Neural progenitor cell (in vitro differentiated cells): ENCODE measurements around the gene SAMD4B. TPM values are rescaled to one million over a fixed set of nuclear protein-coding genes. Genes with fewer than 3 reads are reported as not detected.

Source experiments
- DNase-seq: peaks from one replicate; pipeline ENCODE4 v3.0.0-alpha.2; 2016; ENCODE audit warnings: low spot score
- H2AFZ ChIP-seq: fragments of 200-600 bp; sonication (generic); replicated peaks from 2 replicates; pipeline ENCODE4 v1.6.1; 2016; ENCODE audit warnings: antibody characterized with exemption
- H3F3A ChIP-seq: fragments of 200-600 bp; sonication (generic); 2 replicates; pipeline ENCODE4 v1.6.1; 2016; ENCODE audit warnings: antibody characterized with exemption, low read depth
- H3K27ac ChIP-seq: fragments of 200-600 bp; sonication (generic); 2 replicates; pipeline ENCODE4 v1.5.1; 2016; ENCODE audit warnings: mild to moderate bottlenecking
- H3K27me3 ChIP-seq: fragments of 200-600 bp; sonication (generic); 2 replicates; pipeline ENCODE4 v1.6.1; 2016; ENCODE audit warnings: mild to moderate bottlenecking, moderate library complexity
- H3K36me3 ChIP-seq: fragments of 200-600 bp; sonication (generic); 2 replicates; pipeline ENCODE4 v1.5.1; 2016
- H3K4me1 ChIP-seq: fragments of 200-600 bp; sonication (generic); 2 replicates; pipeline ENCODE4 v1.6.1; 2016; ENCODE audit warnings: mixed run types
- H3K4me2 ChIP-seq: fragments of 200-600 bp; sonication (generic); 2 replicates; pipeline ENCODE4 v1.6.1; 2016
- H3K4me3 ChIP-seq: fragments of 200-600 bp; sonication (generic); 2 replicates; pipeline ENCODE4 v1.5.1; 2016
- H3K79me2 ChIP-seq: fragments of 200-600 bp; sonication (generic); 2 replicates; pipeline ENCODE4 v1.6.1; 2016; ENCODE audit warnings: low read depth
- H3K9ac ChIP-seq: fragments of 200-600 bp; sonication (generic); 2 replicates; pipeline ENCODE4 v1.6.1; 2016
- H3K9me3 ChIP-seq: fragments of 200-600 bp; sonication (generic); 2 replicates; pipeline ENCODE4 v1.5.1; 2016; ENCODE audit warnings: low read depth
- H4K20me1 ChIP-seq: fragments of 200-600 bp; sonication (generic); 2 replicates; pipeline ENCODE4 v1.6.1; 2016; ENCODE audit warnings: low read depth
- H3K27ac Mint-ChIP-seq: 3 replicates; pipeline ENCODE4 v1.8.0; 2021; ENCODE audit warnings: mixed read lengths
- H3K27me3 Mint-ChIP-seq: 2 replicates; pipeline ENCODE4 v1.8.0; 2022; ENCODE audit warnings: low read depth, mild to moderate bottlenecking, inconsistent platforms, moderate library complexity, mixed read lengths; ENCODE audit not compliant: insufficient read depth
- H3K36me3 Mint-ChIP-seq: 3 replicates; pipeline ENCODE4 v1.8.0; 2021; ENCODE audit warnings: mixed read lengths
- H3K4me1 Mint-ChIP-seq: 3 replicates; pipeline ENCODE4 v1.8.0; 2021; ENCODE audit warnings: mixed read lengths
- H3K4me3 Mint-ChIP-seq: 3 replicates; pipeline ENCODE4 v1.8.0; 2021; ENCODE audit warnings: mild to moderate bottlenecking, moderate library complexity, mixed read lengths
- H3K9me3 Mint-ChIP-seq: 3 replicates; pipeline ENCODE4 v1.8.0; 2020; ENCODE audit warnings: mixed read lengths
- CTCF ChIP-seq: fragments of 200-600 bp; sonication (generic); IDR thresholded peaks from 2 replicates; pipeline ENCODE4 v1.5.1; 2017; ENCODE audit warnings: antibody characterized with exemption, mild to moderate bottlenecking
- EZH2 ChIP-seq: fragments of 200-600 bp; sonication (generic); IDR thresholded peaks from 2 replicates; pipeline ENCODE4 v1.6.1; 2017; ENCODE audit warnings: antibody characterized with exemption, mild to moderate bottlenecking, moderate library complexity
- EZH2phosphoT487 ChIP-seq: fragments of 200-600 bp; sonication (generic); IDR thresholded peaks from 2 replicates; pipeline ENCODE4 v1.6.1; 2017; ENCODE audit warnings: antibody characterized with exemption
- total RNA-seq: library from RNA; depleted of rRNA; stranded (reverse); fragments of >200 nt; gene quantifications from 2 replicates; pipeline ENCODE4 v1.2.3, GENCODE V29; 2015; ENCODE audit warnings: low replicate concordance

The SAMD4B gene
- total RNA-seq, 1 donor from 2014 or later = 32.8 TPM

- Histone ChIP-seq H3K9ac (no peak overlapping the region), H3K36me3 (no peaks in the 10 kb centered on the region), H3K9me3 (no peaks in the 10 kb centered on the region), H3K4me1 (no peaks in the 10 kb centered on the region), H4K20me1 (no peaks in the 10 kb centered on the region), H3K4me2 (no peak overlapping the region), H3K79me2 (no peaks in the 10 kb centered on the region), H3F3A (no peaks in the 10 kb centered on the region), H2AFZ (no peak overlapping the region), H3K27ac (no peak overlapping the region), H3K4me3 (no peak overlapping the region), H3K27me3 (peaks cover 31% of the 10 kb centered on the region)
- Mint-ChIP-seq H3K27me3 (peaks cover 16% of the 10 kb centered on the region), H3K4me3 (no peak overlapping the region), H3K4me1 (no peaks in the 10 kb centered on the region), H3K9me3 (no peaks in the 10 kb centered on the region), H3K27ac (no peak overlapping the region), H3K36me3 (no peaks in the 10 kb centered on the region)
- TF ChIP-seq CTCF (no peak), EZH2phosphoT487 (no peak), EZH2 (no peak)
- no peak for DNase-seq
Measured at GRCh38 chr19:39296906-39297305, 45.3 kb upstream of the SAMD4B start.

- Mint-ChIP-seq H3K27me3 (peaks cover 13% of the 10 kb centered on the region), H3K4me1 (peaks cover 1% of the 10 kb centered on the region), H3K36me3 (no peaks in the 10 kb centered on the region), H3K9me3 (no peaks in the 10 kb centered on the region), H3K4me3 (no peak overlapping the region), H3K27ac (no peak overlapping the region)
- Histone ChIP-seq H4K20me1 (no peaks in the 10 kb centered on the region), H3K36me3 (no peaks in the 10 kb centered on the region), H3K27me3 (peaks cover 27% of the 10 kb centered on the region), H3K27ac (no peak overlapping the region), H3K9ac (no peak overlapping the region), H3F3A (no peaks in the 10 kb centered on the region), H2AFZ (no peak overlapping the region), H3K4me3 (no peak overlapping the region), H3K9me3 (no peaks in the 10 kb centered on the region), H3K4me1 (no peaks in the 10 kb centered on the region), H3K79me2 (no peaks in the 10 kb centered on the region), H3K4me2 (no peak overlapping the region)
- DNase-seq = no peak
- no peak for TF ChIP-seq EZH2
- no peak for TF ChIP-seq EZH2phosphoT487
Measured at GRCh38 chr19:39297931-39298634, 44.1 kb upstream of the SAMD4B start.

- no peak for DNase-seq
- H3K27me3 Mint-ChIP-seq = peaks cover 14% of the 10 kb centered on the region
- TF ChIP-seq EZH2 (no peak), EZH2phosphoT487 (no peak), CTCF (no peak)
- no peak overlapping the region for H3K27ac Mint-ChIP-seq
- no peaks in the 10 kb centered on the region for H3K4me1 ChIP-seq
- no peak overlapping the region for H3K4me3 Mint-ChIP-seq
- H3F3A ChIP-seq = no peaks in the 10 kb centered on the region
- H3K4me3 ChIP-seq = no peak overlapping the region
- H3K9me3 ChIP-seq = no peaks in the 10 kb centered on the region
- no peak overlapping the region for H3K4me2 ChIP-seq
- no peaks in the 10 kb centered on the region for H3K9me3 Mint-ChIP-seq
- H3K36me3 Mint-ChIP-seq = no peaks in the 10 kb centered on the region
- peaks cover 27% of the 10 kb centered on the region for H3K27me3 ChIP-seq
- H3K4me1 Mint-ChIP-seq = peaks cover 6% of the 10 kb centered on the region
- no peaks in the 10 kb centered on the region for H3K36me3 ChIP-seq
- no peaks in the 10 kb centered on the region for H3K79me2 ChIP-seq
- H2AFZ ChIP-seq = no peak overlapping the region
- H4K20me1 ChIP-seq = no peaks in the 10 kb centered on the region
- no peak overlapping the region for H3K9ac ChIP-seq
- no peak overlapping the region for H3K27ac ChIP-seq
Measured at GRCh38 chr19:39299404-39299803, 42.8 kb upstream of the SAMD4B start.

GRCh38 chr19:39299832-39300231 is 42.4 kb upstream of the SAMD4B start:
- H3K9me3 ChIP-seq = no peaks in the 10 kb centered on the region
- Mint-ChIP-seq H3K27ac (no peak overlapping the region), H3K27me3 (peaks cover 16% of the 10 kb centered on the region), H3K9me3 (no peaks in the 10 kb centered on the region), H3K4me3 (no peak overlapping the region), H3K36me3 (no peaks in the 10 kb centered on the region), H3K4me1 (peaks cover 6% of the 10 kb centered on the region)
- no peak overlapping the region for H3K27ac ChIP-seq
- H4K20me1 ChIP-seq = no peaks in the 10 kb centered on the region
- no peaks in the 10 kb centered on the region for H3K79me2 ChIP-seq
- no peak overlapping the region for H3K4me3 ChIP-seq
- DNase-seq = no peak
- no peak overlapping the region for H3K4me2 ChIP-seq
- no peaks in the 10 kb centered on the region for H3K36me3 ChIP-seq
- H3K27me3 ChIP-seq = peaks cover 30% of the 10 kb centered on the region
- TF ChIP-seq CTCF (no peak), EZH2phosphoT487 (no peak), EZH2 (no peak)
- H2AFZ ChIP-seq = no peak overlapping the region
- peaks cover 1% of the 10 kb centered on the region for H3K4me1 ChIP-seq
- H3K9ac ChIP-seq = no peak overlapping the region
- H3F3A ChIP-seq = no peaks in the 10 kb centered on the region
